Progenitor cell of endocrine pancreas (in vitro differentiated cells): ENCODE measurements around the gene PSMB9. TPM values are rescaled to one million over a fixed set of nuclear protein-coding genes. Genes with fewer than 3 reads are reported as not detected.

Experiments
- DNase-seq: peaks from one replicate; pipeline ENCODE4 v3.0.0; 2021; ENCODE audit warnings: low spot score; ENCODE audit not compliant: unreplicated experiment
- H3K27ac Mint-ChIP-seq: 2 replicates; pipeline ENCODE4 v1.8.0; 2021; ENCODE audit warnings: mild to moderate bottlenecking, moderate library complexity, mixed read lengths
- H3K27me3 Mint-ChIP-seq: 2 replicates; pipeline ENCODE4 v1.8.0; 2021; ENCODE audit warnings: mixed read lengths
- H3K36me3 Mint-ChIP-seq: 2 replicates; pipeline ENCODE4 v1.8.0; 2022; ENCODE audit warnings: mixed read lengths; ENCODE audit not compliant: insufficient read depth
- H3K4me1 Mint-ChIP-seq: 2 replicates; pipeline ENCODE4 v1.8.0; 2021; ENCODE audit warnings: low read depth, mixed read lengths
- H3K4me3 Mint-ChIP-seq: 2 replicates; pipeline ENCODE4 v1.8.0; 2021; ENCODE audit warnings: low read depth, mild to moderate bottlenecking, moderate library complexity, mixed read lengths
- H3K9me3 Mint-ChIP-seq: 2 replicates; pipeline ENCODE4 v1.8.0; 2021; ENCODE audit warnings: low read depth, mixed read lengths
- CTCF ChIP-seq: fragments of 200-600 bp; sonication (generic); IDR thresholded peaks from one replicate; pipeline ENCODE4 v1.5.0; 2021; ENCODE audit warnings: antibody characterized with exemption, mild to moderate bottlenecking; ENCODE audit not compliant: unreplicated experiment
- total RNA-seq: library from RNA; stranded (reverse); gene quantifications from 2 replicates; pipeline ENCODE4 v1.2.1, GENCODE V29; 2021

Gene PSMB9
- total RNA-seq, 1 donor from 2014 or later = not detected

- Mint-ChIP-seq H3K27me3 (peaks cover 46% of the 10 kb centered on the region), H3K27ac (no peak overlapping the region), H3K4me1 (no peaks in the 10 kb centered on the region), H3K36me3 (no peaks in the 10 kb centered on the region), H3K4me3 (no peak overlapping the region), H3K9me3 (no peaks in the 10 kb centered on the region)
- no peak for DNase-seq
- TF ChIP-seq CTCF = no peak
Measured at GRCh38 chr6:32815115-32815514, 38.9 kb upstream of the PSMB9 start.

GRCh38 chr6:32815996-32816395 lies 38.0 kb upstream of the PSMB9 start:
- no peaks in the 10 kb centered on the region for H3K4me1 Mint-ChIP-seq
- H3K4me3 Mint-ChIP-seq = no peak overlapping the region

GRCh38 chr6:32816746-32817204 lies 37.2 kb upstream of the PSMB9 start, which contains the start of gene HLA-DOB:
Gene HLA-DOB (minus strand): TSS chr6:32817002. CDS start chr6:32816951, 51 bp downstream.
- Mint-ChIP-seq H3K36me3 (no peaks in the 10 kb centered on the region), H3K4me3 (no peak within 1 kb of the TSS)
- TF ChIP-seq CTCF = no peak

More at GRCh38 chr6:32815996-32816395, 38.0 kb upstream of the PSMB9 start:
- Mint-ChIP-seq H3K36me3 (no peaks in the 10 kb centered on the region), H3K27me3 (peaks cover 50% of the 10 kb centered on the region), H3K27ac (no peak overlapping the region), H3K9me3 (no peaks in the 10 kb centered on the region)
- TF ChIP-seq CTCF = no peak
- no peak for DNase-seq

GRCh38 chr6:32818867-32819266 lies 35.1 kb upstream of the PSMB9 start:
- H3K9me3 Mint-ChIP-seq = no peaks in the 10 kb centered on the region
- no peak overlapping the region for H3K4me3 Mint-ChIP-seq
- H3K27ac Mint-ChIP-seq = no peak overlapping the region
- no peaks in the 10 kb centered on the region for H3K4me1 Mint-ChIP-seq
- H3K27me3 Mint-ChIP-seq = peaks cover 44% of the 10 kb centered on the region
- TF ChIP-seq CTCF = no peak
- DNase-seq = no peak
- no peaks in the 10 kb centered on the region for H3K36me3 Mint-ChIP-seq

More at GRCh38 chr6:32816746-32817204, 37.2 kb upstream of the PSMB9 start, which contains the start of gene HLA-DOB:
- no peak for DNase-seq
- peaks cover 58% of the 10 kb centered on the region for H3K27me3 Mint-ChIP-seq
- H3K9me3 Mint-ChIP-seq = no peaks in the 10 kb centered on the region
- H3K4me1 Mint-ChIP-seq = no peaks in the 10 kb centered on the region
- no peak within 1 kb of the TSS for H3K27ac Mint-ChIP-seq

- H3K36me3 Mint-ChIP-seq = no peaks in the 10 kb centered on the region
- peaks cover 44% of the 10 kb centered on the region for H3K27me3 Mint-ChIP-seq
- no peak for DNase-seq
- no peaks in the 10 kb centered on the region for H3K9me3 Mint-ChIP-seq
- no peak overlapping the region for H3K4me3 Mint-ChIP-seq
- TF ChIP-seq CTCF = no peak
- H3K4me1 Mint-ChIP-seq = no peaks in the 10 kb centered on the region
- no peak overlapping the region for H3K27ac Mint-ChIP-seq
Measured at GRCh38 chr6:32819729-32820128, 34.3 kb upstream of the PSMB9 start.
